ENCODE measurements around the gene ST3GAL3.

ST3GAL3 gene

DNA sequence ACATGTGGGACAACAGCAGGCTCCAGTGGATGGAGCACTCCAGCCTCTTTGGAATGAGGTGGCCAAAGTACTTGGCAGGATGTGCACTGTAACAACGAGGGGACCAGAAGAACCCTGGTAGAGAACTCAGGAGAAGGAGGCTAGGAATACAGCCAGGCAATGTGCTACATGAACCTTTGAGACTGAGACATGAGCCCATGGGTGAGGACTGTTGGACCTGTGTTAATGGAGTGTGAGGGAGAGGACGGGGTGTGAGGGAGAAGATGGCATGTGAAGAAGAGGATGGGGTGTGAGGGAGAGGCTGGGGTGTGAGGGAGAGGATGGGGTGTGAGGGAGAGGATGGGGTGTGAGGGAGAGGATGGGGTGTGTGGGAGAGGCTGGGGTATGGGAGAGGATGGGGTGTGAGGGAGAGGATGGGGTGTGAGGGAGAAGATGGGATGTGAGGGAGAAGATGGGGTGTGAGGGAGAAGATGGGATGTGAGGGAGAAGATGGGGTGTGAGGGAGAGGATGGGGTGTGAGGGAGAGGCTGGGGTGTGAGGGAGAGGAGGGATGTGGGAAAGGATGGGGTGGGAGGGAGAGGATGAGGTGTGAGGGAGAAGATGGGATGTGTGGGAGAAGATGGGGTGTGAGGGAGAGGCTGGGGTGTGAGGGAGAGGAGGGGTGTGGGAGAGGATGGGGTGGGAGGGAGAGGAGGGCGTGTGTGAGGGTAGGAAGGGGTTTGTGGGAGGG is 164.0 kb downstream of the ST3GAL3 start:
- H2BK5ac ChIP-seq (ENCODE audit: low read length) = no peak overlapping the region
- no peaks in the 10 kb centered on the region for H3K79me1 ChIP-seq (ENCODE audit: low read length)

GRCh38 chr1:43872280-43872679 is 164.9 kb downstream of the ST3GAL3 start:
- Histone ChIP-seq H2AK5ac (ENCODE audit: low read length) (no peak overlapping the region), H3K4me1 (ENCODE audit: control insufficient read depth, low read depth, low read length) (peaks cover 4% of the 10 kb centered on the region), H3K27me3 (ENCODE audit: insufficient read depth, low read length, poor library complexity) (no peaks in the 10 kb centered on the region), H4K5ac (ENCODE audit: low read length) (no peak overlapping the region), H4K8ac (ENCODE audit: low read depth, low read length) (no peak overlapping the region), H3K23ac (ENCODE audit: low read length) (no peak overlapping the region), H2BK120ac (ENCODE audit: low read depth, low read length) (no peak overlapping the region), H3K79me1 (ENCODE audit: low read length) (no peaks in the 10 kb centered on the region), H2BK15ac (replicated peaks; ENCODE audit: low read depth) (no peak overlapping the region), H3K4me2 (ENCODE audit: low read length) (no peak overlapping the region), H3K4me3 (ENCODE audit: low read length) (no peak overlapping the region), H3K56ac (ENCODE audit: low read length) (no peak overlapping the region), H3K27ac (ENCODE audit: low read depth, low read length) (no peak overlapping the region), H3K9ac (ENCODE audit: low read length) (no peak overlapping the region), H3K18ac (ENCODE audit: low read length) (no peak overlapping the region), H3K4ac (ENCODE audit: low read depth, low read length) (no peak overlapping the region), H3K79me2 (ENCODE audit: control insufficient read depth, insufficient read depth, low read length) (no peaks in the 10 kb centered on the region), H2BK5ac (ENCODE audit: low read length) (no peak overlapping the region), H3K36me3 (ENCODE audit: control insufficient read depth, insufficient read depth, low read length) (no peaks in the 10 kb centered on the region)
- WGBS (ENCODE audit: extremely low coverage, insufficient coverage, low lambda C conversion rate) = no CpG with 5 or more reads among the region's 5 CpGs
- DNase-seq = no peak

More for the DNA sequence above, 164.0 kb downstream of the ST3GAL3 start:
- H3K27me3 ChIP-seq (ENCODE audit: insufficient read depth, low read length, poor library complexity) = no peaks in the 10 kb centered on the region
- peaks cover 4% of the 10 kb centered on the region for H3K4me1 ChIP-seq (ENCODE audit: control insufficient read depth, low read depth, low read length)
- H4K8ac ChIP-seq (ENCODE audit: low read depth, low read length) = no peak overlapping the region
- H3K36me3 ChIP-seq (ENCODE audit: control insufficient read depth, insufficient read depth, low read length) = no peaks in the 10 kb centered on the region
- no peak overlapping the region for H3K56ac ChIP-seq (ENCODE audit: low read length)
- H3K9ac ChIP-seq (ENCODE audit: low read length) = no peak overlapping the region
- no peak overlapping the region for H2BK120ac ChIP-seq (ENCODE audit: low read depth, low read length)
- H3K4me2 ChIP-seq (ENCODE audit: low read length) = no peak overlapping the region
- H3K4ac ChIP-seq (ENCODE audit: low read depth, low read length) = no peak overlapping the region
- H3K18ac ChIP-seq (ENCODE audit: low read length) = no peak overlapping the region
- no peak for DNase-seq
- H4K5ac ChIP-seq (ENCODE audit: low read length) = no peak overlapping the region
- no peaks in the 10 kb centered on the region for H3K79me2 ChIP-seq (ENCODE audit: control insufficient read depth, insufficient read depth, low read length)
- H3K4me3 ChIP-seq (ENCODE audit: low read length) = no peak overlapping the region
- no peak overlapping the region for H3K27ac ChIP-seq (ENCODE audit: low read depth, low read length)
- H2AK5ac ChIP-seq (ENCODE audit: low read length) = no peak overlapping the region
- no peak overlapping the region for H2BK15ac ChIP-seq (replicated peaks; ENCODE audit: low read depth)
- H3K23ac ChIP-seq (ENCODE audit: low read length) = no peak overlapping the region
- WGBS (ENCODE audit: extremely low coverage, insufficient coverage, low lambda C conversion rate) = no CpG with 5 or more reads among the region's 3 CpGs

- Histone ChIP-seq H3K27me3 (ENCODE audit: insufficient read depth, low read length, poor library complexity) (no peaks in the 10 kb centered on the region), H2BK120ac (ENCODE audit: low read depth, low read length) (no peak overlapping the region), H3K4me3 (ENCODE audit: low read length) (no peak overlapping the region), H3K27ac (ENCODE audit: low read depth, low read length) (no peak overlapping the region), H3K79me1 (ENCODE audit: low read length) (no peaks in the 10 kb centered on the region), H3K9ac (ENCODE audit: low read length) (no peak overlapping the region), H3K4ac (ENCODE audit: low read depth, low read length) (no peak overlapping the region), H2BK15ac (replicated peaks; ENCODE audit: low read depth) (no peak overlapping the region), H3K23ac (ENCODE audit: low read length) (no peak overlapping the region), H4K8ac (ENCODE audit: low read depth, low read length) (no peak overlapping the region), H3K56ac (ENCODE audit: low read length) (no peak overlapping the region), H2BK5ac (ENCODE audit: low read length) (no peak overlapping the region), H3K4me2 (ENCODE audit: low read length) (no peak overlapping the region), H3K4me1 (ENCODE audit: control insufficient read depth, low read depth, low read length) (peaks cover 4% of the 10 kb centered on the region), H3K36me3 (ENCODE audit: control insufficient read depth, insufficient read depth, low read length) (no peaks in the 10 kb centered on the region), H4K5ac (ENCODE audit: low read length) (no peak overlapping the region), H3K18ac (ENCODE audit: low read length) (no peak overlapping the region), H2AK5ac (ENCODE audit: low read length) (no peak overlapping the region), H3K79me2 (ENCODE audit: control insufficient read depth, insufficient read depth, low read length) (no peaks in the 10 kb centered on the region)
- DNase-seq = no peak
Observed at GRCh38 chr1:43873851-43874250, 166.5 kb downstream of the ST3GAL3 start.

GRCh38 chr1:43874716-43875115 is 167.4 kb downstream of the ST3GAL3 start:
- no peak for DNase-seq
- H3K9ac ChIP-seq (ENCODE audit: low read length) = no peak overlapping the region
- H4K5ac ChIP-seq (ENCODE audit: low read length) = no peak overlapping the region
- H2BK120ac ChIP-seq (ENCODE audit: low read depth, low read length) = no peak overlapping the region
- H3K36me3 ChIP-seq (ENCODE audit: control insufficient read depth, insufficient read depth, low read length) = no peaks in the 10 kb centered on the region
- H3K79me1 ChIP-seq (ENCODE audit: low read length) = no peaks in the 10 kb centered on the region
- H3K23ac ChIP-seq (ENCODE audit: low read length) = no peak overlapping the region
- no peak overlapping the region for H3K4me3 ChIP-seq (ENCODE audit: low read length)
- WGBS (ENCODE audit: extremely low coverage, insufficient coverage, low lambda C conversion rate) = no CpG with 5 or more reads among the region's 3 CpGs
- H2AK5ac ChIP-seq (ENCODE audit: low read length) = no peak overlapping the region
- no peak overlapping the region for H2BK5ac ChIP-seq (ENCODE audit: low read length)
- H3K79me2 ChIP-seq (ENCODE audit: control insufficient read depth, insufficient read depth, low read length) = no peaks in the 10 kb centered on the region
- H2BK15ac ChIP-seq (replicated peaks; ENCODE audit: low read depth) = no peak overlapping the region
- no peaks in the 10 kb centered on the region for H3K27me3 ChIP-seq (ENCODE audit: insufficient read depth, low read length, poor library complexity)
- no peak overlapping the region for H3K18ac ChIP-seq (ENCODE audit: low read length)
- peaks cover 5% of the 10 kb centered on the region for H3K4me1 ChIP-seq (ENCODE audit: control insufficient read depth, low read depth, low read length)
- H3K4ac ChIP-seq (ENCODE audit: low read depth, low read length) = no peak overlapping the region
- no peak overlapping the region for H3K4me2 ChIP-seq (ENCODE audit: low read length)
- no peak overlapping the region for H3K27ac ChIP-seq (ENCODE audit: low read depth, low read length)
- no peak overlapping the region for H4K8ac ChIP-seq (ENCODE audit: low read depth, low read length)
- no peak overlapping the region for H3K56ac ChIP-seq (ENCODE audit: low read length)

DNA sequence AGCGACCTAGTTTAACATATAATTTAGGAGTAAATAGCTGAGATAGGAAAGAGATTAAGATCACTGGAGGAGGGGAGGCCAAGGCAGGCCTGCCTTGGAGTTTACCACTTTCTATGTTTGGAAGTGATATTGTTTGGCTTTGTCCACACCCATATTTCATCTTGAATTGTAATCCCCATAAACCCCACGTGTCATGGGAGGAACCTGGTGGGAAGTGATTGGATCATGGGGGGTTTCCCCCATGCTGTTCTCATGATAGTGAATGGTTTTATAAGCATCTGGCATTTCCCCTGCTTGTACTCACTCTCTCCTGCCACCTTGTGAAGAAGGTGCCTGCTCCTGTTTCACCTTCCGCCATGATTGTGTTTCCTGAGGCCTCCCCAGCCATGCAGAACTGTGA is 168.0 kb downstream of the ST3GAL3 start:
- Histone ChIP-seq H3K56ac (ENCODE audit: low read length) (no peak overlapping the region), H2BK15ac (replicated peaks; ENCODE audit: low read depth) (no peak overlapping the region), H3K79me2 (ENCODE audit: control insufficient read depth, insufficient read depth, low read length) (no peaks in the 10 kb centered on the region), H3K79me1 (ENCODE audit: low read length) (no peaks in the 10 kb centered on the region), H2BK120ac (ENCODE audit: low read depth, low read length) (no peak overlapping the region), H3K4me2 (ENCODE audit: low read length) (no peak overlapping the region), H3K9ac (ENCODE audit: low read length) (no peak overlapping the region), H3K27me3 (ENCODE audit: insufficient read depth, low read length, poor library complexity) (no peaks in the 10 kb centered on the region), H3K27ac (ENCODE audit: low read depth, low read length) (no peak overlapping the region), H2BK5ac (ENCODE audit: low read length) (no peak overlapping the region), H4K5ac (ENCODE audit: low read length) (no peak overlapping the region), H3K36me3 (ENCODE audit: control insufficient read depth, insufficient read depth, low read length) (no peaks in the 10 kb centered on the region), H3K4ac (ENCODE audit: low read depth, low read length) (no peak overlapping the region), H4K8ac (ENCODE audit: low read depth, low read length) (no peak overlapping the region), H3K4me1 (ENCODE audit: control insufficient read depth, low read depth, low read length) (peaks cover 10% of the 10 kb centered on the region), H3K18ac (ENCODE audit: low read length) (no peak overlapping the region), H3K23ac (ENCODE audit: low read length) (no peak overlapping the region), H3K4me3 (ENCODE audit: low read length) (no peak overlapping the region), H2AK5ac (ENCODE audit: low read length) (no peak overlapping the region)
- WGBS (ENCODE audit: extremely low coverage, insufficient coverage, low lambda C conversion rate) = no CpG with 5 or more reads among the region's 3 CpGs
- peak; percentile 33 for DNase-seq

DNA sequence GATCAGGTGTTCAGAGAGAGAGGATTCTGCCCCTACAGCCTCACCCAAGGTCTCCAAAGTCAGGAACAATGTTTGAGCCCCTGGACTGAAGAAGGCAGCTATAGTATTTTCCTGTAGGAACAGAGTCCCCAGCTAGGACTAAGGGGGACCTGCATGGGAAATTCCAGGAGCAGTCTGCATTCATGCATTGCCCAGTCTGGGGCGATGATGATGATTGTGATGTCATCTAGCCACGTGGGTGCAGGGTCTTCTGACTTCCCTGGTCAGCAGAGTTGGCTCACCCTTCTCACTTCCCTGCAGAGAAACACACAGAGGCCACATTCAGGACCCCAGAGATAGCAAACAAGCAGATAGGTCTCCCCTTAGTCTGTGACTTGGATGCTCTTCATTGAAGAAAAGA is 169.8 kb downstream of the ST3GAL3 start:
- H3K79me1 ChIP-seq (ENCODE audit: low read length) = no peaks in the 10 kb centered on the region
- no peak overlapping the region for H2BK15ac ChIP-seq (replicated peaks; ENCODE audit: low read depth)
- H3K4me2 ChIP-seq (ENCODE audit: low read length) = no peak overlapping the region
- H3K36me3 ChIP-seq (ENCODE audit: control insufficient read depth, insufficient read depth, low read length) = no peaks in the 10 kb centered on the region
- H3K79me2 ChIP-seq (ENCODE audit: control insufficient read depth, insufficient read depth, low read length) = no peaks in the 10 kb centered on the region
- H3K4me1 ChIP-seq (ENCODE audit: control insufficient read depth, low read depth, low read length) = peaks cover 16% of the 10 kb centered on the region
- no peak for DNase-seq
- H3K4ac ChIP-seq (ENCODE audit: low read depth, low read length) = no peak overlapping the region
- H3K27me3 ChIP-seq (ENCODE audit: insufficient read depth, low read length, poor library complexity) = no peaks in the 10 kb centered on the region
- no peak overlapping the region for H4K8ac ChIP-seq (ENCODE audit: low read depth, low read length)
- no peak overlapping the region for H3K27ac ChIP-seq (ENCODE audit: low read depth, low read length)
- no peak overlapping the region for H2BK5ac ChIP-seq (ENCODE audit: low read length)
- no peak overlapping the region for H3K9ac ChIP-seq (ENCODE audit: low read length)
- H3K56ac ChIP-seq (ENCODE audit: low read length) = no peak overlapping the region
- H2BK120ac ChIP-seq (ENCODE audit: low read depth, low read length) = no peak overlapping the region
- H3K23ac ChIP-seq (ENCODE audit: low read length) = no peak overlapping the region
- no peak overlapping the region for H3K18ac ChIP-seq (ENCODE audit: low read length)
- H4K5ac ChIP-seq (ENCODE audit: low read length) = no peak overlapping the region
- H2AK5ac ChIP-seq (ENCODE audit: low read length) = no peak overlapping the region
- no CpG with 5 or more reads among the region's 2 CpGs for WGBS (ENCODE audit: extremely low coverage, insufficient coverage, low lambda C conversion rate)
- H3K4me3 ChIP-seq (ENCODE audit: low read length) = no peak overlapping the region
